Gastrocnemius medialis (tissue), 4 donors: ENCODE results near the gene P4HTM.

Experiments used
- CTCF ChIP-seq, 5 experiments: fragments of 450-650 bp in 3 of 5; fragments of 200-600 bp in 2 of 5; sonication (generic) in 2 of 5; IDR thresholded peaks in 4 of 5; conservative IDR thresholded peaks in 1 of 5; 1 replicate in 4 of 5; 2 replicates in 1 of 5; pipeline ENCODE4 v1.5.1; 2016 to 2019; ENCODE audit warnings: antibody characterized with exemption in 5 of 5, mild to moderate bottlenecking in 3 of 5, moderate library complexity in 3 of 5
- POLR2A ChIP-seq, 2 donors: fragments of 450-650 bp; IDR thresholded peaks; one replicate each; pipeline ENCODE4 v1.6.1; 2017; ENCODE audit warnings: antibody characterized with exemption in 2 of 2, mild to moderate bottlenecking in 2 of 2, moderate library complexity in 2 of 2

GRCh38 chr3:48951764-48952163 is 38.3 kb upstream of the P4HTM start:
- TF ChIP-seq POLR2A (IDR thresholded peaks at IDR 0.05) (no peak), CTCF (IDR thresholded peaks at IDR 0.05 in 4 of 5, conservative IDR thresholded peaks at IDR 0.05 in 1 of 5) (no peak)
